ENCODE results near the gene MFSD1. TPM values are rescaled to one million over a fixed set of nuclear protein-coding genes. Genes with fewer than 3 reads are reported as not detected.
A peak's percentile ranks its signal among the peaks of the same experiment; 100 is the strongest.

MFSD1 gene
- total and polyA plus RNA-seq, 9 of the 15 experiments (the other 6 are each of a cell fraction or from before 2014, with no cell fraction given): 8.7 to 49.5 (median 28.6) TPM

GRCh38 chr3:158766364-158766763 lies 35.5 kb upstream of the MFSD1 start (continued):
- no peak for TF ChIP-seq KLF1 (tag; IDR thresholded peaks at IDR 0.05)
- TF ChIP-seq RBM34 (IDR thresholded peaks at IDR 0.05; ENCODE audit: borderline replicate concordance, insufficient read depth, low read length): no peak

- Histone ChIP-seq H3K4me1 (replicated peaks in 1 of 2; ENCODE audit: control insufficient read depth in 2 of 2, insufficient read depth in 2 of 2, low read length in 2 of 2) (peaks cover 13 to 43% of the 10 kb centered on the region in 2 experiments; a peak in 3 of 5 replicates), H3K27me3 (ENCODE audit: control insufficient read depth in 2 of 2, insufficient read depth in 2 of 2, low read length in 2 of 2) (no peaks in the 10 kb centered on the region), H3K9me1 (ENCODE audit: control insufficient read depth, insufficient read depth, low read length) (no peaks in the 10 kb centered on the region), H3K9me3 (replicated peaks; ENCODE audit: control insufficient read depth, insufficient read depth, low read depth, low read length) (no peaks in the 10 kb centered on the region), H3K27ac (ENCODE audit: extremely low read depth, low read depth, low read length) (no peak overlapping the region; the same call in 2 of the 3 replicates), H3K4me2 (ENCODE audit: insufficient read depth, low read length) (peak overlapping the region; percentile 64), H3K79me2 (ENCODE audit: control insufficient read depth, insufficient read depth, low read length) (no peaks in the 10 kb centered on the region), H3K4me3 (no peak overlapping the region), H2AFZ (ENCODE audit: low read depth, low read length) (peak overlapping the region; percentile 66), H4K20me1 (replicated peaks; ENCODE audit: control insufficient read depth, insufficient read depth, low read length) (no peaks in the 10 kb centered on the region), H3K36me3 (ENCODE audit: control insufficient read depth, insufficient read depth, low read length) (no peaks in the 10 kb centered on the region; the same call in 2 of the 3 replicates), H3K9ac (ENCODE audit: insufficient read depth in 1 of 2, low read depth in 2 of 2, low read length in 2 of 2) (peak overlapping the region in 1 of 2 experiments; percentile 8; a peak in 2 of 4 replicates)
- CTCF ChIA-PET (ENCODE audit: low intra/inter-chr PET ratio): no interaction called here
- 25% methylated on average over 7 of the region's 7 CpGs for WGBS (ENCODE audit: insufficient coverage, low coverage, missing lambda C conversion rate)
- DNase-seq (ENCODE audit: extremely low read depth in 1 of 4, low spot score in 3 of 4): peak; percentile 28 to 53 (median 38)
- intact Hi-C loops (cut with micrococcal nuclease): loop anchor here (2.0 kb wide), 1 partner anchor 26 kb away; no protein-coding TSS in a partner anchor
- TF ChIP-seq MTA1 (IDR thresholded peaks at IDR 0.05; ENCODE audit: borderline replicate concordance) (no peak), ZBTB12 (CRISPR knock-in tag; IDR thresholded peaks at IDR 0.05) (no peak), SP1 (CRISPR knock-in tag; IDR thresholded peaks at IDR 0.05) (no peak), ZBTB8A (IDR thresholded peaks at IDR 0.05; ENCODE audit: partially characterized antibody) (no peak), ZFX (CRISPR knock-in tag; IDR thresholded peaks at IDR 0.05) (peak; percentile 43; the same call in 1 of the 2 replicates), DIDO1 (tag; IDR thresholded peaks at IDR 0.05; ENCODE audit: low read depth) (no peak), PHB2 (IDR thresholded peaks at IDR 0.05; ENCODE audit: low read depth) (no peak), ATF6 (CRISPR knock-in tag; IDR thresholded peaks at IDR 0.05) (no peak), SRF (CRISPR knock-in tag; IDR thresholded peaks at IDR 0.05) (no peak), KLF13 (tag; IDR thresholded peaks at IDR 0.05; ENCODE audit: borderline replicate concordance, low read depth) (peak; percentile 83; the same call in 1 of the 2 replicates), SLC30A9 (CRISPR knock-in tag; IDR thresholded peaks at IDR 0.05) (no peak), SPI1 (IDR thresholded peaks at IDR 0.05; ENCODE audit: borderline replicate concordance, low read depth, low read length) (peak; percentile 31; the same call in 1 of the 2 replicates), SAFB2 (IDR thresholded peaks at IDR 0.05; ENCODE audit: borderline replicate concordance, low read depth, low read length, severe bottlenecking) (no peak), NELFE (IDR thresholded peaks at IDR 0.05; ENCODE audit: insufficient read depth, insufficient read length) (no peak), ZBTB43 (CRISPR knock-in tag; IDR thresholded peaks at IDR 0.05) (no peak), ELF1 (tag; IDR thresholded peaks at IDR 0.05) (no peak)
- BruUV-seq (replicated peaks): no TSS peak
- POLR2A ChIA-PET: interaction anchor here (0.6 to 1.5 kb wide), 10 partner anchors 8 to 569 kb away, joined by 3 to 5 read pairs (median 4); no protein-coding TSS in a partner anchor
- peak; percentile 78 for ATAC-seq
- in situ Hi-C loops (cut with MboI): no loop called here
- FAIRE-seq: peak; percentile 88
Measured at GRCh38 chr3:158768361-158768787, 33.5 kb upstream of the MFSD1 start.

Data from K562 (cell line).